Measurements from ENCODE around the gene MSMP. TPM values are rescaled to one million over a fixed set of nuclear protein-coding genes. Genes with fewer than 3 reads are reported as not detected.

Gene MSMP
- total and polyA plus RNA-seq, 9 of the 15 experiments (the other 6 are each of a cell fraction or from before 2014, with no cell fraction given) = 0.60 TPM; not detected in 8

DNA sequence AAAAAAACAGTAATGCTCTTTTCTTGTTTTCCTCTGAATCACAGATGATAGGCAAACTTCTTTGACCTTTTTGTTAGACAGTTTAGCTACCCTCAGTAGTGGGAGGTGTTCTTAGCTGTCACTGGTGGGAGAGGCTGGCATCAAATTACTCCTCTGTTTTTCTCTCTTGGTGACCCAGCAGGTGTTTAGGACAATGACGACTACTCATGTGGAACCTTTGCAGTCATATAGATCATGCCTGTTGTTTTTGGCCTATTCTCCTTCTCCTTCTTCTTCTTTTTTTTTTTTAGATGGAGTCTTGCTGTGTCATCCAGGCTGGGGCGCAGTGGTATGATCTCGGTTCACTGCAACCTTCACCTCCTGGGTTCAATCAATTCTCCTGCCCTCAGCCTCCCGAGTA, 21.9 kb upstream of the MSMP start:
- H3K9me1 ChIP-seq (ENCODE audit: control insufficient read depth, insufficient read depth, low read length) = no peaks in the 10 kb centered on the region
- H3K4me1 ChIP-seq (replicated peaks in 1 of 2; ENCODE audit: control insufficient read depth in 2 of 2, insufficient read depth in 2 of 2, low read length in 2 of 2) = peaks cover 6 to 21% of the 10 kb centered on the region in 2 experiments; a peak in 4 of 5 replicates
- peak in 2 of 4 experiments; percentile 8 to 20 for DNase-seq (ENCODE audit: extremely low read depth in 1 of 4, low spot score in 3 of 4)
- FAIRE-seq = no peak
- H3K9me3 ChIP-seq (replicated peaks; ENCODE audit: control insufficient read depth, insufficient read depth, low read depth, low read length) = no peaks in the 10 kb centered on the region
- H4K20me1 ChIP-seq (replicated peaks; ENCODE audit: control insufficient read depth, insufficient read depth, low read length) = no peaks in the 10 kb centered on the region
- H3K4me3 ChIP-seq = no peak overlapping the region
- WGBS (ENCODE audit: insufficient coverage, low coverage, missing lambda C conversion rate) = 38% methylated on average over 3 of the region's 4 CpGs
- peak overlapping the region; percentile 73; the same call in 1 of the 3 replicates for H3K27ac ChIP-seq (ENCODE audit: extremely low read depth, low read depth, low read length)
- H3K4me2 ChIP-seq (ENCODE audit: insufficient read depth, low read length) = no peak overlapping the region; the same call in 1 of the 2 replicates
- no TSS peak for BruUV-seq (replicated peaks)
- H3K9ac ChIP-seq (ENCODE audit: insufficient read depth in 1 of 2, low read depth in 2 of 2, low read length in 2 of 2) = no peak overlapping the region
- peak; percentile 51; the same call in 2 of the 3 replicates for ATAC-seq
- no peak overlapping the region for H2AFZ ChIP-seq (ENCODE audit: low read depth, low read length)
- H3K36me3 ChIP-seq (ENCODE audit: control insufficient read depth, insufficient read depth, low read length) = 0 out of 3 replicates have a peak, but pooled peaks cover 4% of the 10 kb centered on the region
- ChIA-PET CTCF (ENCODE audit: low intra/inter-chr PET ratio) (interaction anchor here (0.6 kb wide), 1 partner anchor 419 kb away, joined by 6 read pairs; no protein-coding TSS in a partner anchor), POLR2A (interaction anchor here (0.9 kb wide), 1 partner anchor 9 kb away, joined by 3 read pairs; no protein-coding TSS in a partner anchor)
- intact Hi-C loops (cut with micrococcal nuclease) (loop anchor here (5.0 kb wide), 1 partner anchor 39 kb away; no protein-coding TSS in a partner anchor), in situ Hi-C loops (cut with MboI) (no loop called here)
- TF ChIP-seq BDP1 (IDR thresholded peaks at IDR 0.05; ENCODE audit: insufficient read depth, insufficient read length) = no peak
- TF ChIP-seq ZNF384 (IDR thresholded peaks at IDR 0.05; ENCODE audit: low read depth, low read length) = peak; percentile 32; the same call in 1 of the 2 replicates
- TF ChIP-seq SMARCE1 (IDR thresholded peaks at IDR 0.05) = no peak
- no peak for TF ChIP-seq ZNF146 (CRISPR knock-in tag; IDR thresholded peaks at IDR 0.05; ENCODE audit: unreplicated experiment)
- TF ChIP-seq NFE2 (IDR thresholded peaks at IDR 0.05; ENCODE audit: low read depth) = peak; percentile 52; the same call in 1 of the 2 replicates
- TF ChIP-seq C11orf30 (IDR thresholded peaks at IDR 0.05; ENCODE audit: low read depth) = peak; percentile 40; the same call in 1 of the 2 replicates
- peak; percentile 13; the same call in 1 of the 2 replicates for TF ChIP-seq ZNF316 (IDR thresholded peaks at IDR 0.05)
- H3K27me3 ChIP-seq (ENCODE audit: control insufficient read depth in 2 of 2, insufficient read depth in 2 of 2, low read length in 2 of 2) = no peaks in the 10 kb centered on the region
- H3K79me2 ChIP-seq (ENCODE audit: control insufficient read depth, insufficient read depth, low read length) = peaks cover 3% of the 10 kb centered on the region; the same call in 2 of the 3 replicates

Data from K562 (cell line).